PFSK-1 (cell line): ENCODE data around the gene WDR76.

Experiments
- FOXP2 ChIP-seq: optimal IDR thresholded peaks from 2 replicates; pipeline ENCODE3; 2011; ENCODE audit warnings: borderline replicate concordance, control low read depth, inconsistent platforms; ENCODE audit not compliant: insufficient read depth; ENCODE audit errors: extremely low read length, extremely low read depth
- POLR2AphosphoS5 ChIP-seq: IDR thresholded peaks from 2 replicates; pipeline ENCODE4 v1.6.1; 2012; ENCODE audit warnings: low read depth, mild to moderate bottlenecking, control low read depth, low read length, moderate library complexity
- SIN3A ChIP-seq: IDR thresholded peaks from 2 replicates; pipeline ENCODE4 v1.6.1; 2012; ENCODE audit warnings: mild to moderate bottlenecking, low read length, moderate library complexity, borderline replicate concordance; ENCODE audit not compliant: insufficient read depth
- TAF1 ChIP-seq: IDR thresholded peaks from 2 replicates; pipeline ENCODE4 v1.6.1; 2012; ENCODE audit warnings: low read length, control low read depth, borderline replicate concordance; ENCODE audit not compliant: insufficient read depth
- TF ChIP-seq, protein P1 (sequence below), 2 experiments: IDR thresholded peaks; 2 replicates each; pipeline versions ENCODE4 v1.6.1 to v1.8.0; 2011 to 2012; ENCODE audit warnings: low read depth in 2 of 2, low read length in 2 of 2, control low read depth in 1 of 2, inconsistent platforms in 1 of 2, mild to moderate bottlenecking in 1 of 2, moderate library complexity in 1 of 2; ENCODE audit not compliant: insufficient read depth in 1 of 2

DNA sequence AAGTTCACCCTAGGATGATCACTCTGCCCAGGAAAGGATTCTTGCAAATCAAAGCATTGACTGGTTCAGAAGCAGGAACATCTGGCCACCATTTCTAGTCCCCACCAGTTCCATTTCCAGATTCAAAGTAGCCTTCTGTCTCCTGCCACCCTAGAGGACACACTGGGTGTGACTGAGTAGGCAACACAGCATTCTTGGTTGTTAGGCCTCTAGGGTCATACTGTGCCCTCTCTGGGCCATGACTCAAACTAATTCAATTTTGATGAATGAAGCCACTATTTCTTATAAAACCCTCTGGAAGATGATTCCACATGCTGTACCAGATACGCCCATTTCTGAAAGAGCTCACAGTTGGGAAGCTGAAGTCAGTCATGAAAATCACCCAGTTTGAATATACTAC, 69.7 kb downstream of the WDR76 start:
- TF ChIP-seq POLR2AphosphoS5 (no peak), FOXP2 (no peak), SIN3A (no peak), TAF1 (no peak)
- TF ChIP-seq, protein P1, sequence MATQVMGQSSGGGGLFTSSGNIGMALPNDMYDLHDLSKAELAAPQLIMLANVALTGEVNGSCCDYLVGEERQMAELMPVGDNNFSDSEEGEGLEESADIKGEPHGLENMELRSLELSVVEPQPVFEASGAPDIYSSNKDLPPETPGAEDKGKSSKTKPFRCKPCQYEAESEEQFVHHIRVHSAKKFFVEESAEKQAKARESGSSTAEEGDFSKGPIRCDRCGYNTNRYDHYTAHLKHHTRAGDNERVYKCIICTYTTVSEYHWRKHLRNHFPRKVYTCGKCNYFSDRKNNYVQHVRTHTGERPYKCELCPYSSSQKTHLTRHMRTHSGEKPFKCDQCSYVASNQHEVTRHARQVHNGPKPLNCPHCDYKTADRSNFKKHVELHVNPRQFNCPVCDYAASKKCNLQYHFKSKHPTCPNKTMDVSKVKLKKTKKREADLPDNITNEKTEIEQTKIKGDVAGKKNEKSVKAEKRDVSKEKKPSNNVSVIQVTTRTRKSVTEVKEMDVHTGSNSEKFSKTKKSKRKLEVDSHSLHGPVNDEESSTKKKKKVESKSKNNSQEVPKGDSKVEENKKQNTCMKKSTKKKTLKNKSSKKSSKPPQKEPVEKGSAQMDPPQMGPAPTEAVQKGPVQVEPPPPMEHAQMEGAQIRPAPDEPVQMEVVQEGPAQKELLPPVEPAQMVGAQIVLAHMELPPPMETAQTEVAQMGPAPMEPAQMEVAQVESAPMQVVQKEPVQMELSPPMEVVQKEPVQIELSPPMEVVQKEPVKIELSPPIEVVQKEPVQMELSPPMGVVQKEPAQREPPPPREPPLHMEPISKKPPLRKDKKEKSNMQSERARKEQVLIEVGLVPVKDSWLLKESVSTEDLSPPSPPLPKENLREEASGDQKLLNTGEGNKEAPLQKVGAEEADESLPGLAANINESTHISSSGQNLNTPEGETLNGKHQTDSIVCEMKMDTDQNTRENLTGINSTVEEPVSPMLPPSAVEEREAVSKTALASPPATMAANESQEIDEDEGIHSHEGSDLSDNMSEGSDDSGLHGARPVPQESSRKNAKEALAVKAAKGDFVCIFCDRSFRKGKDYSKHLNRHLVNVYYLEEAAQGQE (IDR thresholded peaks at IDR 0.05; ENCODE audit: insufficient read depth in 1 of 2, low read depth in 2 of 2, low read length in 2 of 2): no peak
